ENCODE measurements around the gene POTEJ. TPM values are rescaled to one million over a fixed set of nuclear protein-coding genes. Genes with fewer than 3 reads are reported as not detected.
"Not testable (repeated sequence)": the region's sequence is repeated elsewhere in the genome, so short reads cannot be mapped to it uniquely, and the experiment has no call there.

Gene POTEJ
- total and polyA plus RNA-seq, 10 of the 15 experiments (the other 5 are each of a cell fraction or from before 2014, with no cell fraction given): not detected

DNA sequence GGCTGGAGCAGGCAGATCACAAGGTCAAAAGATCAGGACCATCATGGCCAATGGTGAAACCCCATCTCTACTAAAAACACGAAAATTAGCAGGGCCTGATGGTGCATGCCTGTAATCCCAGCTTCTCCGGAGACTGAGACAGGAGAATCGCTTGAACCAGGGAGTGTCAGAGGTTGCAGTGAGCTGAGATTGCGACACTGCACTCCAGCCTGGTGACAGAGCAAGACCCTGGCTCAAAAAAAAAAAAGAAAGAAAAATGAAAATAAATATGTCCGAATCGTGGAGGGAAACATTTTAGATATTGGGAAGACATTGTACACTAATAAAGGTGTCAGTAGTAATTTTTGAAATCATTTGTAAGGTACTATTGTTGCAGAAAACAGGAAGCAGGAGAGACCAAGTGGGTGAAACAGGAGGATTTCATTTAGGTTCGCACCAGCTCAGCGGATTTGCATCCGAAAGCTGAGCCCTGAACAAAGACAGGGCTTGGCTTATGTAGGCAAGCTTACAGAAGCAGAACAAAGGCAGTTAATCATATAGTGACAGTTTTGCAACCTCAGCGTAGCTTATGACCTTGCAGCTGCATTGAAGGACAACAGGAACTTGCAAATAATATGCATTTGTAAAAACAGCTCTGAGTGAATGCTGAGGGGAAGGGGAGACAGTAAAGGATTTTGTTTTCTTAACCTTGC, 17.7 kb downstream of the POTEJ start:
- H3K4me2 ChIP-seq (ENCODE audit: control insufficient read depth, insufficient read depth); SMC1A ChIA-PET (ENCODE audit: uncharacterized antibody, unreplicated experiment); POLR2A ChIA-PET; H2AFZ ChIP-seq (ENCODE audit: control insufficient read depth, low read depth, low read length); H4K20me1 ChIP-seq (ENCODE audit: control insufficient read depth, insufficient read depth); RAD21 ChIA-PET (ENCODE audit: unreplicated experiment); in situ Hi-C loops (cut with MboI); H3K9me3 ChIP-seq (replicated peaks; ENCODE audit: control insufficient read depth, insufficient read depth, low read length); DNase-seq (ENCODE audit: low read depth, low spot score); H3K9ac ChIP-seq (ENCODE audit: control insufficient read depth, insufficient read depth, low read length); ATAC-seq; intact Hi-C loops (cut with micrococcal nuclease; ENCODE audit: unreplicated experiment); H3K27ac ChIP-seq (ENCODE audit: control insufficient read depth, insufficient read depth); CTCF ChIA-PET; H3K4me3 ChIP-seq; H3K4me1 ChIP-seq (ENCODE audit: control insufficient read depth, insufficient read depth, low read length); BruUV-seq (replicated peaks); FAIRE-seq; H3K79me2 ChIP-seq (ENCODE audit: control insufficient read depth, insufficient read depth, low read length); H3K27me3 ChIP-seq (replicated peaks in 1 of 2; ENCODE audit: control insufficient read depth in 2 of 2, insufficient read depth in 2 of 2, low read length in 1 of 2); H3K36me3 ChIP-seq (ENCODE audit: control insufficient read depth in 2 of 2, insufficient read depth in 2 of 2, low read length in 1 of 2): not testable (repeated sequence)
- 23% methylated on average over 7 of the region's 10 CpGs for WGBS (ENCODE audit: insufficient coverage, insufficient replicate concordance, low lambda C conversion rate, missing lambda C conversion rate)

DNA sequence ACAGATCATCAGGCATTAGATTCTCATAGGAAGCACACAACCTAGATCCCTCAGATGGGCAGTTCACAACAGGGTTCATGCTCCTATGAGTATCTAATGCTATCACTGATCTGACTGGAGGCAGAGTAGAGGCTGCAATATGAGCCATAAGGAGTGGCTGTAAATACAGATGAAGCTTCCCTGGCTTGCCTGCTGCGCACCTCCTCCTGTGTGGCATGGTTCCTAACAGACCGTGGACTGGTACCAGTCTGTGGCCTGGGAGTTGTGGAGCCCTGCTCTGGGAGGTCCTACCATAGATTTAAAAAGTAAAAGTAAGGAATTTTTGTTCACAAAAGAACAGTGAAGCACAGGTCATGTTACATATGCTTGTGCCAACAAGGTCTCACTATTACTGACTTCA, 27.7 kb downstream of the POTEJ start:
- H3K4me1 ChIP-seq (ENCODE audit: control insufficient read depth, insufficient read depth, low read length); CTCF ChIA-PET; H3K79me2 ChIP-seq (ENCODE audit: control insufficient read depth, insufficient read depth, low read length); POLR2A ChIA-PET; H3K27ac ChIP-seq (ENCODE audit: control insufficient read depth, insufficient read depth); H3K9me3 ChIP-seq (replicated peaks; ENCODE audit: control insufficient read depth, insufficient read depth, low read length); H2AFZ ChIP-seq (ENCODE audit: control insufficient read depth, low read depth, low read length); in situ Hi-C loops (cut with MboI); SMC1A ChIA-PET (ENCODE audit: uncharacterized antibody, unreplicated experiment); H4K20me1 ChIP-seq (ENCODE audit: control insufficient read depth, insufficient read depth); H3K27me3 ChIP-seq (replicated peaks in 1 of 2; ENCODE audit: control insufficient read depth in 2 of 2, insufficient read depth in 2 of 2, low read length in 1 of 2); H3K4me3 ChIP-seq; intact Hi-C loops (cut with micrococcal nuclease; ENCODE audit: unreplicated experiment); H3K4me2 ChIP-seq (ENCODE audit: control insufficient read depth, insufficient read depth); BruUV-seq (replicated peaks); DNase-seq (ENCODE audit: low read depth, low spot score); FAIRE-seq; H3K36me3 ChIP-seq (ENCODE audit: control insufficient read depth in 2 of 2, insufficient read depth in 2 of 2, low read length in 1 of 2); H3K9ac ChIP-seq (ENCODE audit: control insufficient read depth, insufficient read depth, low read length); RAD21 ChIA-PET (ENCODE audit: unreplicated experiment); ATAC-seq: not testable (repeated sequence)
- 29% methylated on average over 2 of the region's 2 CpGs for WGBS (ENCODE audit: insufficient coverage, insufficient replicate concordance, low lambda C conversion rate, missing lambda C conversion rate)

DNA sequence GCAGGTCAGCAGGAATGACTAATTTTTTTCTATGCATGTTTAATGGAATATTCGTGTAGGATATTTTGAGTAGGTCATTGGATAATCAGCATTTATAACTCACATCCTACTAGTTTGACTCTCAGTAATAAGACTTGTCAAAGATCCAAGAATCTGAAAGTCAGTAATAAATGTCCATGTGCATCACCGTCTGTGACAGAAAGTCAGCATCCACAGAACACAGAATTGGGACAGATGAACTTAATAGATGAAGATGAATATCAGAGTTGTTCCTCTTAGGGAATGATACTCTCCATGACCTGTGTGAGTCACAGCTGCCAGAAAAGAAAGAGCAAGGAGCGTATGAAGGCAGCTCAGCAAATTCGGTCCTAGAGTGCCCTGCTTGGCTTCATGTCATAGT, 30.4 kb downstream of the POTEJ start:
- DNase-seq (ENCODE audit: low read depth, low spot score); H3K79me2 ChIP-seq (ENCODE audit: control insufficient read depth, insufficient read depth, low read length); H3K4me3 ChIP-seq; BruUV-seq (replicated peaks); H4K20me1 ChIP-seq (ENCODE audit: control insufficient read depth, insufficient read depth); H3K36me3 ChIP-seq (ENCODE audit: control insufficient read depth in 2 of 2, insufficient read depth in 2 of 2, low read length in 1 of 2); H3K27ac ChIP-seq (ENCODE audit: control insufficient read depth, insufficient read depth); H3K4me2 ChIP-seq (ENCODE audit: control insufficient read depth, insufficient read depth); POLR2A ChIA-PET; CTCF ChIA-PET; H3K9ac ChIP-seq (ENCODE audit: control insufficient read depth, insufficient read depth, low read length); H3K27me3 ChIP-seq (replicated peaks in 1 of 2; ENCODE audit: control insufficient read depth in 2 of 2, insufficient read depth in 2 of 2, low read length in 1 of 2); intact Hi-C loops (cut with micrococcal nuclease; ENCODE audit: unreplicated experiment); RAD21 ChIA-PET (ENCODE audit: unreplicated experiment); H2AFZ ChIP-seq (ENCODE audit: control insufficient read depth, low read depth, low read length); SMC1A ChIA-PET (ENCODE audit: uncharacterized antibody, unreplicated experiment); H3K9me3 ChIP-seq (replicated peaks; ENCODE audit: control insufficient read depth, insufficient read depth, low read length); ATAC-seq; in situ Hi-C loops (cut with MboI); H3K4me1 ChIP-seq (ENCODE audit: control insufficient read depth, insufficient read depth, low read length); FAIRE-seq: not testable (repeated sequence)
- whole genome bisulfite sequencing (ENCODE audit: insufficient coverage, insufficient replicate concordance, low lambda C conversion rate, missing lambda C conversion rate): 40% methylated on average over 4 of the region's 4 CpGs

DNA sequence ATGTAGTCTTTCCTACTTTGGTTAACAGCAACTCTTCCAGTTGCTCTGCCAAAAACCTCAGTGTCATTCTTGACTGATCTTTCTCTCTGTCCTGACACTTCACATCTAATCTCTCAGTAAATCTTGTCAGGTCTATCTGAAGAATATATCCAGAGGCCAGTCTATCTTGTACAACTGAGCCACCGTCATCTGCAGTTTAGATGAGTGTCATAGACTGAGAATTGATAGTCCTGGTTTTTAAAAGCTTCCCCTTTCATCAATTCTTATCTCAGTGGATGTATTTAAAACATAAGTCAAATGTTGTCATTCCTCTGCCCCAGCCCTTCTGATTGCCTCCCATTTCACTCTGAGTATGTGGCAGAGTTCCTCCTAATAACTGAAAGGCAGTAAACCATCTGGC, 38.0 kb downstream of the POTEJ start:
- H3K9ac ChIP-seq (ENCODE audit: control insufficient read depth, insufficient read depth, low read length); ATAC-seq; H3K36me3 ChIP-seq (ENCODE audit: control insufficient read depth in 2 of 2, insufficient read depth in 2 of 2, low read length in 1 of 2); H3K27me3 ChIP-seq (replicated peaks in 1 of 2; ENCODE audit: control insufficient read depth in 2 of 2, insufficient read depth in 2 of 2, low read length in 1 of 2); FAIRE-seq; H3K4me1 ChIP-seq (ENCODE audit: control insufficient read depth, insufficient read depth, low read length); BruUV-seq (replicated peaks); DNase-seq (ENCODE audit: low read depth, low spot score); H3K4me3 ChIP-seq; H2AFZ ChIP-seq (ENCODE audit: control insufficient read depth, low read depth, low read length); in situ Hi-C loops (cut with MboI); H3K27ac ChIP-seq (ENCODE audit: control insufficient read depth, insufficient read depth); POLR2A ChIA-PET; H4K20me1 ChIP-seq (ENCODE audit: control insufficient read depth, insufficient read depth); RAD21 ChIA-PET (ENCODE audit: unreplicated experiment); H3K9me3 ChIP-seq (replicated peaks; ENCODE audit: control insufficient read depth, insufficient read depth, low read length); H3K4me2 ChIP-seq (ENCODE audit: control insufficient read depth, insufficient read depth); SMC1A ChIA-PET (ENCODE audit: uncharacterized antibody, unreplicated experiment); CTCF ChIA-PET; intact Hi-C loops (cut with micrococcal nuclease; ENCODE audit: unreplicated experiment); H3K79me2 ChIP-seq (ENCODE audit: control insufficient read depth, insufficient read depth, low read length): not testable (repeated sequence)
- WGBS (ENCODE audit: insufficient coverage, insufficient replicate concordance, low lambda C conversion rate, missing lambda C conversion rate): 0% methylated on average over 1 of the region's 1 CpG

All from GM12878 (cell line).